GM18951 (cell line): ENCODE measurements around the gene LAMB3.

Experiments used
- POLR2A ChIP-seq: IDR thresholded peaks from 4 replicates; pipeline ENCODE4 v1.6.1; 2011; ENCODE audit warnings: mild to moderate bottlenecking; ENCODE audit not compliant: insufficient read length, insufficient read depth; ENCODE audit errors: extremely low read depth
- in situ Hi-C: fragments of 300-500 bp; cut with MboI; formaldehyde crosslinking; loops from one replicate; pipeline ENCODE4 v1.12.0; 2022; ENCODE audit warnings: low sequenced_read_pairs, mixed read lengths, inconsistent platforms; ENCODE audit not compliant: unreplicated experiment

The LAMB3 gene

GRCh38 chr1:209674957-209675564 is 22.8 kb upstream of the LAMB3 start, which contains the start of gene G0S2:
G0S2 (plus strand) TSS chr1:209675412; CDS start chr1:209675685, 273 bp downstream.
- TF ChIP-seq POLR2A: no peak
- in situ Hi-C loops: no loop called here

DNA sequence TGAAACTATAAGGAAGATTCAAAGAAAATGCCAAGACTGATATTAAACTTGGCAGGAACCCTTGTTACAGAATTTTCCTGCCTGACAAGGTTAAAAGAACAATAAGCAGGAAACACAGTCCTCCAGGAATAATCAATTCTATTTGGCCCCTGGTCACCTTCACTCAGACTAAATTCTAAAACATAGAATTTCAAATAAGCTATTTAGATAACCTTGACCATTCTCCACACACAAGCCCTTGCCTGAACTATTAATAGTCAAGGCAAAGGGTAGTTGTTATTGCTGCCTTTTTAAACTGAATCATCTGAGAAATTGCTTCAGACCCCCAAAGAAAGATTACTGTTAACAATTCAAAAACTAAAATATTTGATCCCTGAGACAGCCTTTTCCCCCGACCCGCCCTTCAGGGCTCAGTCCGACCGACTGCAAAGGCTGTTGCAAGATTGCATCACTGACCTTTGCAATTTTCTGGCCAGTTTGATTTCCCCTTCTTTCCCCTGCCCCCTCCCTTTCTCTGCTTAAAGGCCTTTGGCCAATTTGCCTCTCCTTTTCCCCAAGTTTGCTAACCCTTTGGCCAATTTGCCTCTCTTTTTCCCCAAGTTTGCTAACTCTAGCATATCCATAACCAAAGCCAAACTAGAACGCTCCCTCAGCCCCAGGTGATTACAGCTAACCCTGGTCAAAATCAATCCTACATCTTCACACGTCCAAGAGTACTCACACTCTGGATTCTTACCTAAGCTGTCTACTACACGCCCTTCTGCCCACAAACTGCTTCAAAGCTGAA is 21.6 kb upstream of the LAMB3 start:
- in situ Hi-C loops: no loop called here
- TF ChIP-seq POLR2A: no peak

GRCh38 chr1:209672705-209673630 is 20.7 kb upstream of the LAMB3 start:
- no peak for TF ChIP-seq POLR2A
- in situ Hi-C loops: no loop called here

GRCh38 chr1:209670441-209671082 is 18.3 kb upstream of the LAMB3 start:
- no peak for TF ChIP-seq POLR2A
- in situ Hi-C loops: no loop called here

- in situ Hi-C loops: no loop called here
- TF ChIP-seq POLR2A: no peak
These were observed 15.5 kb upstream of the LAMB3 start for GRCh38 chr1:209667708-209668107.

DNA sequence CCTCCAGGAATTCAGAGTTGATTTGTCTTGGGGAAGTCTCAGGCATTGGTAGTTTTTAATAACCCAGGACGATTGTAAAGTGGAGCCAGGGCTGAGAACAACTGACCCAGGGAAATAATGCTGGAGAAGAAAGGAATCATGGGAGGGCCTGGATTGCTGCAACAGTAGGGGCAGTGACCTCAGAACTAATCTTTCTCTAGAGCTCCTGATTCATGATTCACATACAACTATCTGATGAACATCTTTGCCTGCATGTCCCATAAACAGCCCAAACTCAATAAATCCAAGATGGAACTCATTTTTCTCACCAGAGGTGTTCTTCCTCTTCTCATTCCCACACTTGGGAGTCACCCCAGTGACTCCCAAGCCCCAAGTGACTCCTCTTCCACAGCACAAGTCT is 14.9 kb upstream of the LAMB3 start:
- in situ Hi-C loops: no loop called here
- TF ChIP-seq POLR2A: no peak

DNA sequence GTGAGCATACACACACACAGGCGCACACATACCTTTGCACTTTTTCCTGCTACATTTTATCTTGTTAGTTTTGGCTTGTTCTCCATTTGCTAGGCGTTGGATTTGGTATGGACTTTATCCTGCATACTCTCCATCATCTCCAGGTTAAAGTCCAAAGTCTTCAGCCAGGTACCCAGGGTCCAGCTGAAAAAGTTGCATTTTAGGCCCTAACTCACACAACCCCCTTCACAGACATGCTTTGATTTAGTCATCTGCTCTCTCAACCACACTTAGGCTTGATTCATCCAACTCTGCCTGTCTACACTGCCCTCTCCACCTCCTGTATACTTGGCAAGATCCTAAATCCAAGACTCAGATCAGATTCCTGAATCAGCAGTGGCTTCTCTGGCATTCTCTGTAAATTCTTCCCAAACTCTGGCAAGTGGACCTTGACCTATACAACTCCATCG is 10.7 kb upstream of the LAMB3 start:
- no peak for TF ChIP-seq POLR2A
- in situ Hi-C loops: no loop called here

GRCh38 chr1:209661071-209661470 is 8.8 kb upstream of the LAMB3 start:
- no peak for TF ChIP-seq POLR2A
- in situ Hi-C loops: no loop called here

GRCh38 chr1:209659909-209660308 is 7.7 kb upstream of the LAMB3 start:
- in situ Hi-C loops: no loop called here

GRCh38 chr1:209657918-209658317 is 5.7 kb upstream of the LAMB3 start:
- TF ChIP-seq POLR2A: no peak
- in situ Hi-C loops: no loop called here

More at GRCh38 chr1:209659909-209660308, 7.7 kb upstream of the LAMB3 start:
- no peak for TF ChIP-seq POLR2A

- TF ChIP-seq POLR2A: no peak
- in situ Hi-C loops: no loop called here
These were observed 5.1 kb upstream of the LAMB3 start for GRCh38 chr1:209657140-209657879.
